HG03196 (cell line): Measurements from ENCODE around the gene RPH3AL.
"Not testable (repeated sequence)": the region's sequence is repeated elsewhere in the genome, so short reads cannot be mapped to it uniquely, and the experiment has no call there.

ENCODE experiments used
- ATAC-seq: cut with Tn5 transposase; IDR thresholded peaks from one replicate; pipeline ENCODE4 v1.9.1; 2021; ENCODE audit not compliant: unreplicated experiment

RPH3AL gene

DNA sequence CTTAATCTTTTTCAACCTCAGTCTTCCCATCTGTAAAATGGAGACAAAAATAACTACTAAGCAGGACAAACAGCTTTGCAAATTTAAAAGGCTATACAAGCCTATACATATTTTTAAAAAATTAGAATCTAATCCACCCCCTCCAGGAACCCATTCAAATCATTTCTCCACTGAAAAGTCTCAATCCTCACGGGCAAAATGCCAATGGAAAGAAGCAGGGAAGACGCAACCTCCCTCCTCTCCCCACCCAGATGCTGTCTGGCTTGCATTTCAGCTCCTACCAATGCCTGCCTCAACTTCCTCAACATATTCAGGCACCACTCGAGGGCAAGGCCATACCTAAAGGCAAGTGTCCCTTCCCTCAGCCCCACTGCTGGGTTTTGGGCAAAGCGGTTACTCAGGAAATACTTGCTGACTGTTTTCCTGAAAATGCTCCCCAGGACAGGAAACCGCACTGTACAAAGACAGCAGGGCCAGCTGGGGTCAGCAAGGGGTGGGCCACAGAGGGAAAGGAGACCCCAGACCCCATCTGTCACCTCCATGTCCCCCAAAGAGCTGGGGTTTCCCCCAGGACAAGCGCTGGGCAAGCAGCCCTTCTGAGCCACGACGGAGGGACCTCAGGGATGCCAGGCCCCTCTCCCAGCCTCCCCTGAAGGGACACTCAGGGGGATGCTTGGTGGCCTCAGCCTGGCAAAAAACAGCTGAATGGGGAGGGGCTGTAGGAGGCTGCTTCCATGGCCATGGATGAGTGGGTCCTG, 123.5 kb downstream of the RPH3AL start:
- ATAC-seq: no peak

DNA sequence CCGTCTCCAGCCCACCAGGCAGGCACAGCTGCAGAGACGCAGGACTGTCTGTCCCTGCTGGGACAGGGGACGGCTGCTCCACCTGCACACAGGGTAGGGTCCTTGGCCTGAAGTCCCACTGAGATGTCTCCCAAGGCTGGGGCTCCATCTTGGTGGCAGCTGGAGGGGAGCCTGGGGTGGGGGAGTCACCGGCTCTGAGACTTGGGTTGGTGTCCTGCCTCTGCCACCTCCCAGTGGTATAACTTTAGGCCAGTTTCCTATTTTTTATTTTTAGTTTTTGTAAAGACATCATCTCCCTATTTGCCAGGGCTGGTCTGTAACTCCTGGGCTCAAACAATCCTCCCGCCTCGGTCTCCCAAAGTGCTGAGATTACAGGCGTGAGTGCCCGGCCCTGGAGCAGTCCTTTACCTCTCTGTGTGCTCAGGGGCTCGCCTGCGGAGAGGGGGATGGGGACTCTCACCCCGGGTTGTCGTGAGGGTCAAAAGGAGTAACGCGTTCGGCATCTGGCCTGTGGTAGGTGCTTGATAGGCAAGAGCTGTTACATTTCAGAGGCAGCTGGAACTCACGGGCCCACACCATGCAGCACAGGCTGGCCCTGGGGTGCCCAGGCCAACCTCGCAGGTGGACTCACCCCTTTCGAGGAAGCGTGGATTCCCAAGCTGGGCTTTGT, 124.5 kb downstream of the RPH3AL start:
- no peak for ATAC-seq

GRCh38 chr17:227078-227945, 125.3 kb downstream of the RPH3AL start:
- no peak for ATAC-seq

GRCh38 chr17:226108-227077, 126.2 kb downstream of the RPH3AL start:
- ATAC-seq: no peak

GRCh38 chr17:225551-225950, 127.1 kb downstream of the RPH3AL start:
- ATAC-seq: no peak

DNA sequence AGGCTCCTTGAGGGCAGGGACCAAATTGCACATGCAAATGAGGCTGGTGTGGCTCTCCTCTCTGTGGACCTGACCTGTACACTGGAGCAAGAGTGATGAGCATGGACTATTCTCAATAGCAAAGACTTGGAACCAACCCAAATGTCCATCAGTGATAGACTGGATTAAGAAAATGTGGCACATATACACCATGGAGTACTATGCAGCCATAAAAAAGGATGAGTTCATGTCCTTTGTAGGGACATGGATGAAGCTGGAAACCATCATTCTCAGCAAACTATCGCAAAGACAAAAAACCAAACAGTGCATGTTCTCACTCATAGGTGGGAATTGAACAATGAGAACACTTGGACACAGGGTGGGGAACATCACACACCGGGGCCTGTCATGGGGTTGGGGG, 128.0 kb downstream of the RPH3AL start:
- ATAC-seq: not testable (repeated sequence)

- ATAC-seq: no peak
Observed at GRCh38 chr17:223723-224471, 128.7 kb downstream of the RPH3AL start.

DNA sequence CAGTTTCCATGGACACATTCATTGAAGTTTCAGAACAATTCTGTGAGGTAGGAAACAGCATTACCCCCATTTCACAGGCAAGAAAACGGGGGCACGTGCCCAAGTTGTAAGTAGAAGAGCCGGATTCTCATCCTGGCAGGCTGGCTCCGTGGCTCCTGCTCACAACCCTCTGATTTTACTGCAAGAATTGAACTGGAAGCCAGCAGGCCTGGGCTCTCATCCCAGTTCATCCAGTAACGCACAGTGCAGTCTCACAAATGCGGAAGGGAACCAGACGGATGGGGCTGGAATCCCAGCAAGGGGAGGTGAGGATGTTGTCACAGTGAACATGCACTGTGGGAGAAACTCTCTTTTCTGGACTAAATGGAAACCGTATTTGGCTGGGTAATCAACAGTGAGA, 130.4 kb downstream of the RPH3AL start:
- ATAC-seq: no peak

DNA sequence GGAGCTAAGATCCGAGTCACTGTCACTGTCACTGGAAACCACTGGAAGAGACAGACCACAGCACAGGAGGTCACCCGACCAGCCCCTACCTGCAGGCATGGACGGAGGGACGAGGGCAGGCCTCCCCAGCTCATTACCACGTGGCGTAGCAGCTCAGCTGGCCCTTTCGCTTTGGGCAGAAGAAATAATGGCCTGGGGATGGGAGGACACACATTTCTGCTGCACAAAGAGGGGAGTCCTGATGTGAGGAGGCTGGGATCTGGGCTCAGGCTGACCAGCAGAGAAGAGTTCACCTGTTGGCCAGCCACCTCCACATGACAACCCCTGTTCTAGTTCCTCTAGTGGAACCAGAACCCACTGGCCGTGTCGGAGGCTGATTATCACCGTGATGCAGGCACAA, 132.9 kb downstream of the RPH3AL start:
- no peak for ATAC-seq

GRCh38 chr17:218432-219110, 134.0 kb downstream of the RPH3AL start:
- ATAC-seq: no peak

GRCh38 chr17:216625-217024, 136.0 kb downstream of the RPH3AL start:
- no peak for ATAC-seq

DNA sequence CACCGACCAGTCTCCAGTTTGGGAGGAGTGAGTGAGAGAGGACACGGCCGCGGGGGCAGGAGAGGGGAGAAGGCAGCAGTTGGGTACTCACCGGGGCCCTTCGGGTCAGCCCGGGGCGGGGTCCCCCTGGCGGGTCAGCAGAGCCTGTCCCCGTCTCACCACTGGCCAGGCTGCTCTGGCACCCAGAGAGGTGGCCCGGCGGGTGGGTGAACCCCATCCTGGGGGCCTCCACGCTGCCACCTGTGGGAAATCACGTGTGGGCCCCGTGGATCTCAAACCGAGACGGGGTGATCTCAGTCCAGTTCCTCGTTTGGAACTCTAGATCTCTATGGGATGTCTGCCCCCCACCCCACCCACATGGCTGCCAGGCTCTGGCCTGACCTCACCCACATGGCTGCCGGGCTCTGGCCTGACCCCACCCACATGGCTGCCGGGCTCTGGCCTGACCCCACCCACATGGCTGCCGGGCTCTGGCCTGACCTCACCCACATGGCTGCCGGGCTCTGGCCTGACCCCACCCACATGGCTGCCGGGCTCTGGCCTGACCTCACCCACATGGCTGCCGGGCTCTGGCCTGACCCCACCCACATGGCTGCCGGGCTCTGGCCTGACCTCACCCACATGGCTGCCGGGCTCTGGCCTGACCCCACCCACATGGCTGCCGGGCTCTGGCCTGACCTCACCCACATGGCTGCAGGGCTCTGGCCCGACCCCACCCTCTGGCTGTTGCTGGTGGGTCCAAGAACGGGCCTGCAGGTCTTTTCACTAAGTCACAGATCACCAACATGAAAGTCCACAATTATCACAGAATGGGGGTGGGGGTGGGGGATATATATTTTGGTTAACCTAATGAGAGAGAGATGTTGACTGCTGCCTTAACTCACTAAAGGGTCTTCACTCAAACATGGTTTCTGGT, 136.8 kb downstream of the RPH3AL start:
- not testable (repeated sequence) for ATAC-seq

- ATAC-seq: no peak
Observed at GRCh38 chr17:214881-215331, 137.7 kb downstream of the RPH3AL start.

GRCh38 chr17:213286-214105, 139.1 kb downstream of the RPH3AL start:
- ATAC-seq: no peak

- no peak for ATAC-seq
Observed at GRCh38 chr17:210402-210801, 142.2 kb downstream of the RPH3AL start.

DNA sequence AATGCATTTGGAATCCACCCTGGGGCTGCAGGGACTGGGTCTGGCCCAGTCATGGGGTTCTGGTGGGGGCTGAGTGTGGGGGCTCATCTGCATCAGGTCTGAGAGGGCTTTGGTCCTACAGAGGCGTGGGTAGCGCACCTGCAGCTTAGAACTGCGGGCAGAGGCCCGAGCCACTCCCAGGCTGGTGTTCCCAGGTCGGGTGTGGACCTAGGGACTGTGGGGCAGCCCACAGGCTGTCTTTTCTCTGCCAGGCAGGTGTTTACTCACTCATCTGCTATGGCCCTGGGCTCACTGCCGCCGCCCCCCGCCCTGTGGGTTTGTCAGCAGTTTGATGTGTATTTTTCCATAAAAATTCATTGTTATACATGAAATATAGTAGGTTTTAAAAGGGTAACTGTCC, 144.2 kb downstream of the RPH3AL start:
- no peak for ATAC-seq

DNA sequence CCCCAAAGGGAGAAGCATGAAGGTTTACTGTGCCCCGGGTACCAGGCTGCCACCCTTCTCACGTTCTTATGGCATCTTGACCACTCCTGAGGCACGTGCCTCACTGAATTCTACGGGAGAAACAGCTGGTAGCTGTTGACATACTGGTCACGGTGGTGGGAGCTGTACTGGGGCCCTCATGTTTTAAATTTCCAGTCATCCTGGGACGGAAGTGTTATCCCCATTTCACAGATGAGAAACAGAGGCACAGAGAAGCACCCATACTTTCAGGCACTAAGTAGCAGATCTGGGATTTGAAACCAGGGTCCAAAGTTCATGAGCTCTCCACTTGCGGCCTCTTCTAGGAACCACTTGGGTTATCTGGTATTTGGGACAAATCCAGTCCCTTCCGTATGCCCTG, 144.8 kb downstream of the RPH3AL start:
- ATAC-seq: no peak
